CD4-positive, alpha-beta T cell (primary cell): ENCODE data around the gene ALOX5AP. TPM values are rescaled to one million over a fixed set of nuclear protein-coding genes. Genes with fewer than 3 reads are reported as not detected.

Source experiments
- ATAC-seq: fragments of 200-7000 bp; cut with Tn5 transposase; one replicate; pipeline ENCODE4 v1.10.0; 2022; ENCODE audit warnings: mild to moderate bottlenecking; ENCODE audit not compliant: poor library complexity
- CTCF ChIA-PET: fragments of 350-600 bp; sonication (Branson Sonifier 250); formaldehyde crosslinking; loops from one replicate; lab custom pipeline; 2021; ENCODE audit warnings: antibody characterized with exemption, inconsistent platforms; lab: Charles Lee
- POLR2A ChIA-PET: fragments of 350-600 bp; sonication (Branson Sonifier 250); formaldehyde crosslinking; loops from one replicate; lab custom pipeline; 2021; ENCODE audit warnings: antibody characterized with exemption, inconsistent platforms; lab: Charles Lee
- DNase-seq, 14 experiments: peaks; one replicate each; pipeline ENCODE4 v3.0.0-alpha.2; 2013 to 2020; ENCODE audit warnings: mixed read lengths in 2 of 14
- H3K27ac ChIP-seq, 2 donors: one replicate each; pipeline versions ENCODE4 v1.5.1 to v1.7.0; 2013; ENCODE audit warnings: low read length in 2 of 2, low read depth in 1 of 2, mild to moderate bottlenecking in 1 of 2
- H3K27me3 ChIP-seq, 2 experiments: 1 replicate in 1 of 2; 2 replicates in 1 of 2; pipeline versions ENCODE4 v1.6.1 to v1.7.0; 2013; ENCODE audit warnings: low read length in 2 of 2, control low read depth in 1 of 2, mild to moderate bottlenecking in 1 of 2, moderate library complexity in 1 of 2; ENCODE audit not compliant: insufficient read depth in 2 of 2, control insufficient read depth in 1 of 2
- H3K36me3 ChIP-seq: one replicate; pipeline ENCODE4 v1.6.1; 2013; ENCODE audit warnings: low read length, control low read depth; ENCODE audit not compliant: insufficient read depth
- H3K4me1 ChIP-seq: one replicate; pipeline ENCODE4 v1.6.1; 2013; ENCODE audit warnings: low read length, control low read depth; ENCODE audit not compliant: insufficient read depth
- H3K4me3 ChIP-seq: one replicate; pipeline ENCODE4 v1.5.1; 2013; ENCODE audit warnings: mild to moderate bottlenecking, low read length, moderate library complexity
- H3K9me3 ChIP-seq, 2 experiments: 1 replicate in 1 of 2; 2 replicates in 1 of 2; pipeline versions ENCODE4 v1.6.1 to v1.7.0; 2013; ENCODE audit warnings: low read length in 2 of 2, mild to moderate bottlenecking in 2 of 2, control low read depth in 1 of 2, moderate library complexity in 1 of 2; ENCODE audit not compliant: control insufficient read depth in 1 of 2, insufficient read depth in 1 of 2
- H3K27ac Mint-ChIP-seq: one replicate; pipeline ENCODE4 v1.8.0; 2020; ENCODE audit warnings: mixed read lengths
- H3K27me3 Mint-ChIP-seq: one replicate; pipeline ENCODE4 v1.8.0; 2021; ENCODE audit warnings: mixed read lengths
- H3K36me3 Mint-ChIP-seq: one replicate; pipeline ENCODE4 v1.8.0; 2021; ENCODE audit warnings: low read depth, mixed read lengths
- H3K4me1 Mint-ChIP-seq: one replicate; pipeline ENCODE4 v1.8.0; 2021; ENCODE audit warnings: low read depth, mixed read lengths
- H3K4me3 Mint-ChIP-seq: one replicate; pipeline ENCODE4 v1.8.0; 2020; ENCODE audit warnings: mild to moderate bottlenecking, mixed read lengths
- H3K9me3 Mint-ChIP-seq: one replicate; pipeline ENCODE4 v1.8.0; 2020; ENCODE audit warnings: mixed read lengths
- intact Hi-C, 2 experiments: fragments of 100-400 bp; cut with DNase I in 1 of 2; cut with micrococcal nuclease in 1 of 2; formaldehyde crosslinking; loops; one replicate each; pipeline versions ENCODE4 v1.15.1 to v1.9.0; 2023 to 2025; cut with DNase I, micrococcal nuclease
- total RNA-seq, 174 experiments: library from RNA in 2 of 174; stranded (reverse) in 2 of 174; gene quantifications; one replicate each; pipeline ENCODE4 v1.2.3 and lab custom pipeline; 2021 to 2026
- TF ChIP-seq, protein P1 (sequence below): fragments of 200-600 bp; IDR thresholded peaks from one replicate; pipeline ENCODE4 v1.8.0; 2022; ENCODE audit warnings: antibody characterized with exemption, mild to moderate bottlenecking

ALOX5AP gene
- total RNA-seq, 2 experiments from 2014 or later, result 16.5 to 19.0 TPM

- Histone ChIP-seq H3K9me3 (no peaks in the 10 kb centered on the region), H3K27me3 (no peaks in the 10 kb centered on the region), H3K27ac (no peak overlapping the region), H3K36me3 (no peaks in the 10 kb centered on the region), H3K4me3 (no peak overlapping the region), H3K4me1 (no peaks in the 10 kb centered on the region)
- H3K27me3 Mint-ChIP-seq, result no peaks in the 10 kb centered on the region
- POLR2A ChIA-PET, result interaction anchor here (1.3 kb wide), 1 partner anchor 171 kb away, joined by 3 read pairs; the partner anchor contains the start of gene USPL1
- DNase-seq, result no peak
- no peak overlapping the region for H3K4me3 Mint-ChIP-seq
- TF ChIP-seq, protein P1, sequence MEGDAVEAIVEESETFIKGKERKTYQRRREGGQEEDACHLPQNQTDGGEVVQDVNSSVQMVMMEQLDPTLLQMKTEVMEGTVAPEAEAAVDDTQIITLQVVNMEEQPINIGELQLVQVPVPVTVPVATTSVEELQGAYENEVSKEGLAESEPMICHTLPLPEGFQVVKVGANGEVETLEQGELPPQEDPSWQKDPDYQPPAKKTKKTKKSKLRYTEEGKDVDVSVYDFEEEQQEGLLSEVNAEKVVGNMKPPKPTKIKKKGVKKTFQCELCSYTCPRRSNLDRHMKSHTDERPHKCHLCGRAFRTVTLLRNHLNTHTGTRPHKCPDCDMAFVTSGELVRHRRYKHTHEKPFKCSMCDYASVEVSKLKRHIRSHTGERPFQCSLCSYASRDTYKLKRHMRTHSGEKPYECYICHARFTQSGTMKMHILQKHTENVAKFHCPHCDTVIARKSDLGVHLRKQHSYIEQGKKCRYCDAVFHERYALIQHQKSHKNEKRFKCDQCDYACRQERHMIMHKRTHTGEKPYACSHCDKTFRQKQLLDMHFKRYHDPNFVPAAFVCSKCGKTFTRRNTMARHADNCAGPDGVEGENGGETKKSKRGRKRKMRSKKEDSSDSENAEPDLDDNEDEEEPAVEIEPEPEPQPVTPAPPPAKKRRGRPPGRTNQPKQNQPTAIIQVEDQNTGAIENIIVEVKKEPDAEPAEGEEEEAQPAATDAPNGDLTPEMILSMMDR, result no peak
- H3K9me3 Mint-ChIP-seq, result no peaks in the 10 kb centered on the region
- intact Hi-C loops, result no loop called here
- ATAC-seq, result no peak
- H3K36me3 Mint-ChIP-seq, result no peaks in the 10 kb centered on the region
- no peak overlapping the region for H3K27ac Mint-ChIP-seq
- CTCF ChIA-PET, result no interaction called here
- no peaks in the 10 kb centered on the region for H3K4me1 Mint-ChIP-seq
Measured at GRCh38 chr13:30789166-30789862, 54.0 kb downstream of the ALOX5AP start.

GRCh38 chr13:30790592-30790991 is 55.2 kb downstream of the ALOX5AP start:
- intact Hi-C loops, result no loop called here
- no peaks in the 10 kb centered on the region for H3K27me3 Mint-ChIP-seq
- Histone ChIP-seq H3K27me3 (no peaks in the 10 kb centered on the region), H3K9me3 (no peaks in the 10 kb centered on the region), H3K4me1 (peaks cover 5% of the 10 kb centered on the region), H3K36me3 (no peaks in the 10 kb centered on the region), H3K27ac (no peak overlapping the region), H3K4me3 (no peak overlapping the region)
- H3K4me1 Mint-ChIP-seq, result no peaks in the 10 kb centered on the region
- CTCF ChIA-PET, result interaction anchor here (1.5 kb wide), 1 partner anchor 16 kb away, joined by 3 read pairs; no protein-coding TSS in a partner anchor
- POLR2A ChIA-PET, result no interaction called here
- ATAC-seq (no peak), DNase-seq (no peak)
- H3K9me3 Mint-ChIP-seq, result no peaks in the 10 kb centered on the region
- no peaks in the 10 kb centered on the region for H3K36me3 Mint-ChIP-seq
- no peak overlapping the region for H3K27ac Mint-ChIP-seq
- no peak overlapping the region for H3K4me3 Mint-ChIP-seq
- TF ChIP-seq, protein P1, result no peak

DNA sequence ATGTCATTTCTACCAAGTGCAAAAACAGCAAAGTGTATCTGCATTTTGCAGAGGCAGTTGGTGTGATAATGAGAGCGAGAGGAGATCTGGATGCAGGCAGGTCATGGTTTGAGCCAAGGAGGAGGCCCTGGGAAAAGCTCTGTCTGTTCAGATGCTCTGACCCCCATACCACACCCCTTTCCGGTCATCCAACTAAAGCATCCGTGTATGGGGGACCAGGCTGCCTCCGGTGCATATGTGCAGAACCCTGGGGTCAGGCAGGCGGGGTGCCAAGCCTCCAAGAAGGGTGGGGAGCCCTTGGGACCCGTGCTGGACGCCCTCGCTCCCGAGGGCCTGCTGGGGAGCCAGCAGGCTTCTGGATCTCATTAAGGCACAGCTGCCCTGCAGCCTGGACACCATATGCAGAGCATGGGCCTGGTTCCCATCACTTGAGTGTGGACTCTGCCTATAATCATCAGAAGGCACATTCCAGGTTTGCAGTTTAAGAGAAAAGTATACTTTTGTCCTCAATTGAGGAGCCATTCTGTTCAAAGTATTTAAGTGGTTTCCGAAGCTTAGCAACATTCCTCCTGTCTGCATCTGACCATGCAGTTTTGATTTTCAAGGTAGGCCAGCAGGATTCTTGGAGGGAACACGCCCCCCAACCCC is 56.1 kb downstream of the ALOX5AP start:
- Histone ChIP-seq H3K9me3 (no peaks in the 10 kb centered on the region), H3K27ac (no peak overlapping the region), H3K4me3 (no peak overlapping the region), H3K4me1 (peaks cover 14% of the 10 kb centered on the region), H3K36me3 (no peaks in the 10 kb centered on the region), H3K27me3 (no peaks in the 10 kb centered on the region)
- no peaks in the 10 kb centered on the region for H3K27me3 Mint-ChIP-seq
- POLR2A ChIA-PET, result no interaction called here
- H3K4me1 Mint-ChIP-seq, result peaks cover 7% of the 10 kb centered on the region
- CTCF ChIA-PET, result interaction anchor here (1.5 to 1.9 kb wide), 2 partner anchors 12 to 15 kb away, joined by 3 to 5 read pairs; no protein-coding TSS in a partner anchor
- ATAC-seq, result no peak
- H3K9me3 Mint-ChIP-seq, result no peaks in the 10 kb centered on the region
- no peak overlapping the region for H3K4me3 Mint-ChIP-seq
- intact Hi-C loops, result no loop called here
- H3K27ac Mint-ChIP-seq, result no peak overlapping the region
- TF ChIP-seq, protein P1, result no peak
- no peaks in the 10 kb centered on the region for H3K36me3 Mint-ChIP-seq
- no peak for DNase-seq
